ENCODE results near the gene TBC1D7. TPM values are rescaled to one million over a fixed set of nuclear protein-coding genes. Genes with fewer than 3 reads are reported as not detected.

The TBC1D7 gene
- total and polyA plus RNA-seq, 2 of the 4 experiments (the other 2 are of a cell fraction), result 14.3 to 22.6 TPM

GRCh38 chr6:13277231-13277630, 51.1 kb downstream of the TBC1D7 start:
- ATAC-seq (ENCODE audit: low read depth) (no peak), DNase-seq (no peak)
- no peak overlapping the region for H3K56ac ChIP-seq (ENCODE audit: extremely low read depth, insufficient read depth, low read length)
- H3K27me3 ChIP-seq (ENCODE audit: control insufficient read depth, insufficient read depth, low read length), result no peaks in the 10 kb centered on the region
- no peaks in the 10 kb centered on the region for H3K4me1 ChIP-seq (ENCODE audit: control insufficient read depth, insufficient read depth, low read length)
- H3K9me1 ChIP-seq (ENCODE audit: insufficient read depth, low read length), result no peaks in the 10 kb centered on the region
- no peak overlapping the region for H2BK120ac ChIP-seq (ENCODE audit: low read depth, low read length)
- H2BK5ac ChIP-seq (ENCODE audit: low read depth, low read length, poor library complexity, severe bottlenecking), result no peak overlapping the region
- H2BK20ac ChIP-seq (ENCODE audit: low read depth, low read length), result no peak overlapping the region
- no peaks in the 10 kb centered on the region for H4K20me1 ChIP-seq (ENCODE audit: insufficient read depth, low read length)
- H3K14ac ChIP-seq (replicated peaks; ENCODE audit: low read depth, low read length), result no peak overlapping the region
- no peak overlapping the region for H4K5ac ChIP-seq (ENCODE audit: low read depth, low read length)
- H3K4ac ChIP-seq (ENCODE audit: low read depth, low read length), result no peak overlapping the region
- no peak overlapping the region for H2BK15ac ChIP-seq (ENCODE audit: low read depth, low read length)
- H4K8ac ChIP-seq (ENCODE audit: low read depth in 2 of 2, low read length in 2 of 2), result no peak overlapping the region
- no peak overlapping the region for H3K4me3 ChIP-seq (ENCODE audit: insufficient read depth, low read depth, low read length)
- ChIA-PET POLR2A (ENCODE audit: unreplicated experiment) (no interaction called here), CTCF (no interaction called here)
- no peak overlapping the region for H3K23ac ChIP-seq (ENCODE audit: low read depth, low read length)
- no CpG with 5 or more reads among the region's 2 CpGs for WGBS, 2 experiments (ENCODE audit: extremely low coverage in 2 of 2, insufficient read length in 1 of 2)
- in situ Hi-C loops (cut with MboI; ENCODE audit: low sequenced_read_pairs), result no loop called here
- H2AFZ ChIP-seq (replicated peaks; ENCODE audit: low read length, poor library complexity), result no peak overlapping the region
- no peak overlapping the region for H2AK9ac ChIP-seq (replicated peaks; ENCODE audit: low read depth, low read length, poor library complexity)
- dilution Hi-C loops (cut with HindIII; ENCODE audit: low sequenced_read_pairs, unreplicated experiment), result no loop called here
- H3K4me2 ChIP-seq (ENCODE audit: low read depth, low read length), result no peak overlapping the region
- no peaks in the 10 kb centered on the region for H3K9me3 ChIP-seq (ENCODE audit: control insufficient read depth, insufficient read depth, low read length)
- no peak overlapping the region for H3K18ac ChIP-seq (ENCODE audit: low read depth, low read length)
- no TSS peak for BruUV-seq (replicated peaks)
- no peak overlapping the region for H3K27ac ChIP-seq (ENCODE audit: insufficient read depth, low read length)
- TF ChIP-seq ELK1 (IDR thresholded peaks at IDR 0.05; ENCODE audit: borderline replicate concordance, low read depth, low read length), result no peak
- no peak for TF ChIP-seq POLR2A (IDR thresholded peaks at IDR 0.05; ENCODE audit: low read depth, low read length)
- no peak for TF ChIP-seq BHLHE40 (IDR thresholded peaks at IDR 0.05; ENCODE audit: low read depth, low read length)
- TF ChIP-seq CTCF (conservative IDR thresholded peaks at IDR 0.05; ENCODE audit: low read depth, low read length), result no peak
- no peak for TF ChIP-seq RCOR1 (IDR thresholded peaks at IDR 0.05; ENCODE audit: insufficient replicate concordance, low read length)
- no peak for TF ChIP-seq CHD1 (IDR thresholded peaks at IDR 0.05; ENCODE audit: low read depth, low read length)
- no peak for TF ChIP-seq MAFK (IDR thresholded peaks at IDR 0.05; ENCODE audit: low read depth, low read length)
- no peak for TF ChIP-seq MXI1 (IDR thresholded peaks at IDR 0.05; ENCODE audit: borderline replicate concordance, low read depth, low read length)
- TF ChIP-seq USF2 (IDR thresholded peaks at IDR 0.05; ENCODE audit: low read depth, low read length), result no peak
- TF ChIP-seq FOS (IDR thresholded peaks at IDR 0.05; ENCODE audit: low read depth, low read length), result no peak
- no peak for TF ChIP-seq MAZ (IDR thresholded peaks at IDR 0.05; ENCODE audit: borderline replicate concordance, low read depth, low read length)
- TF ChIP-seq CEBPB (IDR thresholded peaks at IDR 0.05; ENCODE audit: low read depth, low read length), result no peak
- TF ChIP-seq SMC3 (IDR thresholded peaks at IDR 0.05; ENCODE audit: low read depth, low read length), result no peak
- TF ChIP-seq RAD21 (IDR thresholded peaks at IDR 0.05; ENCODE audit: low read length), result no peak
- H3K9ac ChIP-seq (ENCODE audit: low read depth, low read length), result no peak overlapping the region
- H4K91ac ChIP-seq (ENCODE audit: insufficient read depth, low read depth, low read length), result no peak overlapping the region
- H2AK5ac ChIP-seq (ENCODE audit: low read depth, low read length), result no peak overlapping the region
- H3K79me1 ChIP-seq (ENCODE audit: low read depth in 1 of 2, low read length in 2 of 2), result no peaks in the 10 kb centered on the region
- no peaks in the 10 kb centered on the region for H3K36me3 ChIP-seq (ENCODE audit: control insufficient read depth, insufficient read depth, low read length)
- intact Hi-C loops (cut with micrococcal nuclease), result no loop called here
